Dedifferentiated amniotic fluid mesenchymal stem cell (primary cell): ENCODE data around the gene OR6C76.
"Not testable (repeated sequence)": the region's sequence is repeated elsewhere in the genome, so short reads cannot be mapped to it uniquely, and the experiment has no call there.

Source experiments
- DNase-seq: peaks from one replicate; pipeline ENCODE4 v3.0.0-alpha.2; 2016; ENCODE audit errors: extremely low spot score

OR6C76 gene

DNA sequence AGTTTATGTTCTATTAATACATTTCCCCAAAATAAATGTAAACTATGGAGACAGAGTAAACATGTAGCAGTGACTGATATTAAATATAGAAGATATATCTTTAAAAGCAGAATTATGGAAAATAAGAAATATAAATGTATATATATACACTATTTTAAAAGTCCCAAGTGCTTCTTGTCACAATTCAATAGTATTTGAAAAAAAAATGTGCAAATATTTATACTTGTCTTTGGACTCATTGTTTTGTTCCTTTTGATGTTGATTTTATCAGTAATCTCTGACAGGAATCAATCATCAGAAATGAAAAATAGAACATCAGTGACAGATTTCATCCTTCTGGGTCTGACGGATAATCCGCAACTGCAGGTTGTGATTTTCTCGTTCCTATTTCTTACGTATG is at the start of gene OR6C76:
OR6C76 (plus strand) TSS at position 301 of the 400 bp plus-strand sequence; CDS start at position 301, 0 bp downstream.
- DNase-seq: no peak

- no peak for DNase-seq
These were observed 40.2 kb upstream of the OR6C76 start for GRCh38 chr12:55385891-55386290.

GRCh38 chr12:55392032-55392795 is 33.8 kb upstream of the OR6C76 start:
- DNase-seq: no peak

DNA sequence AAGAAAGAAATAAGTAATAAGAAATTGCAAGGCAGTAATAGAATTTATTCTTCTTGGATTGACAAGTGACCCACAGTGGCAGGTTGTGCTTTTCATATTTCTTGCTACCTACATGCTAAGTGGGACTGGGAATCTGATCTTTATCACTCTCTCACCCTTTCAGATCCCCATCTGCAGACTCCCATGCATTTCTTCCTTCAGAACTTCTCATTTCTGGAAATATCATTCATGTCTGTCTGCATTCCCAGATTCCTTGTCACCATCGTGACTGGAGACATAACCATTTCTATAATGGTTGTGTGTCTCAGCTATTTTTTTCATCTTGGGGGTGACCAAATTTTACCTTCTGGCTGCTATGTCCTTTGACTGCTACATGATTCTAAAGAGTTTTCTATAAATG is 29.7 kb upstream of the OR6C76 start:
- DNase-seq: no peak

GRCh38 chr12:55400229-55400628 is 25.8 kb upstream of the OR6C76 start, which contains the start of gene OR6C65:
OR6C65 (plus strand) TSS chr12:55400529; CDS start chr12:55400529, 0 bp downstream.
- no peak for DNase-seq

- no peak for DNase-seq
These were observed 18.2 kb upstream of the OR6C76 start for GRCh38 chr12:55407866-55408265.

DNA sequence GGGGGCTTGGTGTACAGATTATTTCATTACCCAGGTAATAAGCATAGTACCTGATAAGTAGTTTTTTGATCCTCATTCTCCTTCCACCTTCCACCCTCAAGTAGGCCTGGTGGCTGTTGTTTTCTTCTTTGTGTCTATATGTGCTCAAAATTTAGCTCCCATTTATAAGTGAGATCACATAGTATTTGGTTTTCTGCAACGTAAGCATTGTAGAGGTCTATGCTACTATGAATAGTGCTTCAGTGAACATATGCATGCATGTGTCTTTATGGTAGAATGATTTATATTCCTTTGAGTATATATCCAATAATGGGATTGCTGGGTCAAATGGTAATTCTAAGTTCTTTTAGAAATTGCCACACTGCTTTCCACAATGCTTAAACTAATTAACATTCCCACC is 16.9 kb upstream of the OR6C76 start:
- DNase-seq: not testable (repeated sequence)

- not testable (repeated sequence) for DNase-seq
These were observed 13.9 kb upstream of the OR6C76 start for GRCh38 chr12:55412138-55412537.

DNA sequence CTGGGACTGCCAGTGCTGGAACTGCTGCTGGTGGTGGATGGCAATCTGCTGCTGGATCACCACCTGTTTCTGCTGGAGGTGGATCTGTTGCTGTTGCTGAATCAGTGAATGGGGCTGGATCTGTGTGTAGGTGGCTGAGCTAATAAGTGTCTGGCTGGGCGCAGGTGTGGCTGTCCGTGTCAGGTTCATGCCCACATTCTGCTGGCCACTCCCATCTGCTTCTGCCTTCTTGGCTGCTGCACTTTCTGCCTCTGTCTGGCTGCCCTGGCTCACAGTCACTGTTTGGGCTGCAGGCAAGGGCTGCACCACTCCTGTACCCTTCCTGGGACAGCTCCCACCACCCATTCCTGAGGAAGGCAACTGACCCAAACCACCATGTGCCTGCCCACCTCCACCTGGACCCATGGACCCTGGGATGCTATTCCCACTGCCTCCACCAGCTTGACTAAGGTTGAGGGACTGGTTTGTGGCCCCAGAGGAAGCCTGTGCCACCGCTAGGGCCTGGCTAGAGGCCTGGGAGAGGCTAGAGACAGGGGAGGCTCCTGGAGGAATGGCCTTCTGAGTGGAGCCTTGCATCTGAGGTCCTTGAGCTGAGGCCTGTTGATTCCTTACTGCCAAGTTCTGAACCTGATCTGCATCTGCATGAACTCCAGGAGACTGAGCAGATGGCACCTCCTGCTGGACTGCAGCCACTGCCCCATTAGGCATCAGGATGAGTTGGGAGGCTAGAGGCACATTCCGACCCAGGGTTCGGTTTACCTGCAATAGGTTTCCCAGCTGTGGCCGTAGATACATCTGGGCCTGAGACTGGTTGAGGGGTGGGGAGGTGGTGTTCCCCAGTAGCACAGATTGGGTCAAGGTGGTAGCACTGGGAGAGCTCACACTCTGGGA is 12.3 kb upstream of the OR6C76 start:
- not testable (repeated sequence) for DNase-seq

- not testable (repeated sequence) for DNase-seq
These were observed 11.6 kb upstream of the OR6C76 start for GRCh38 chr12:55414396-55414823.

DNA sequence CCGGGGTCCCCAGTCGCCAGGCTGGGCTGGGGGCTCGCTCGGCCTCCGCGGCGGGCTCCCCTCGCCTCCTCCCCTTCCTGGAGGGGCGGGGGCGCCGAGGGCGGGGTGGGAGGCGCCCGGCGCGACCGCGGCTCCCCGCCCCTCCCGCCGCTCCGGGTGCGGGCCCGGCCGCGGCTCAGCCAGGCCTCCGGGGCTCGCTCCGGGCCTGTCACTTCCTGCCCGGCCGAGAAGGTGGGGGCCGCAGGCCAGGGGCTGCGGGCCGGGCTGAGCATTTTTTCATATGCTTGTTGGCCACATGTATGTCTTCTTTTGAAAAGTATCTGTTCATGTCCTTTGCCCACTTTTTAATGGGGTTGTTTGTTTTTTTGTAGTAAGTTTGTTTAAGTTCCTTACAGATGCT is 11.2 kb upstream of the OR6C76 start:
- not testable (repeated sequence) for DNase-seq

DNA sequence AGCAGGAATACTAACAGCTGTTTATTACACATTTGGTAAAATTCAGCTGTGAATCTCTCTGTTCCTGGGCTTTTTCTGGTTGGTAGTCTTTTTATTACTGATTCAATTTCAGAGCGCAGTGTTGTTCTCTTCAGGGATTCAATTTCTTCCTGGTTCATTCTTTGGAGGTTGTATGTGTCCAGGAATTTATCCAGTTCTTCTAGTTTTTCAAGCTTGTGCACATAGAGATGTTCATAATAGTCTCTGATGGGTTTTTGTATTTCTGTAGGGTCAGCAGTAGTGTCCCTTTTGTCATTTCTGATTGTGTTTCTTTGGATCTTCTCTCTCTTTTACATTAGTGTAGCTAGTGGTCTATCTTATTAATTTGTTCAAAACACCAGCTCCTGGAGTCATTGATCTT is 9.1 kb upstream of the OR6C76 start:
- no peak for DNase-seq

- DNase-seq: no peak
These were observed 5.6 kb upstream of the OR6C76 start for GRCh38 chr12:55420307-55420962.

GRCh38 chr12:55428331-55429243 is 2.5 kb downstream of the OR6C76 start:
- DNase-seq: no peak

DNA sequence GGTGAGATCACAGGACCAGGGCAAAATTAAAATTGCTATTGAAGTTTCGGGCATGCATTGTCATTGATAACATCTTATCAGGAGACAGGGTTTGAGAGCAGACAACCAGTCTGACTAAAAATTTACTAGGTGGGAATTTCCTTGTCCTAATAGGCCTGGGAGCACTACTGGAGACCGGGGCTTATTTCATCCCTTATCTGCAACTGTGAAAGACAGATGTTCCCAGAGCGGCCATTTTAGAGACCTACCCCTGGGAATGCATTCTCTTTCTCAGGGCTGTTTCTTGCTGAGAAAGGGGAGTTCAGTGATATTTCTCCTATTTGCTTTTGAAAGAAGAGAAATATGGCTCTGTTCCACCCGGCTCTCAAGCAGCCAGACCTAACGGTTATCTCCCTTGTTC is 15.2 kb downstream of the OR6C76 start:
- DNase-seq: not testable (repeated sequence)

DNA sequence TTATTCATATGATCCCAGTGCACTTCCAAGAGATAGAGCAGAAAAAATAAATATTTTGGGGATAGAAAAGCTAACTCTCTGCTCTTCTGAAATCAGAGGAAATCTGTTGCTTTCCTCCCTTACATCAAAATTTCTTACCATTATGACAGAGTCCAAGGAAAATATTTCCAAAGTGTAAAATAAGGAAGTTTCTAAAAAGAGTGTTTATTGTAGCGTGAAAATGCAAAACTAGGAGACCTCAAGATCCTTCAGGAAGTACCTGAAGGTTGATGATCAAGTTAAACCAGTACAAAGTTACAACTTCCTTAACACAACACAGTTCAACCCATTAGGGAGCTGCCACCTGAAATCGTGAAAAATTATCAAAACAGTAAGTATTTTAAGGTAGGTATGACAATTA is 17.7 kb downstream of the OR6C76 start, which contains the start of gene OR6C2:
OR6C2 (plus strand) TSS at position 301 of the 400 bp plus-strand sequence. CDS start 8,138 bp downstream, outside the sequence.
- DNase-seq: no peak

- DNase-seq: no peak
These were observed 19.3 kb downstream of the OR6C76 start for GRCh38 chr12:55445357-55445756.

DNA sequence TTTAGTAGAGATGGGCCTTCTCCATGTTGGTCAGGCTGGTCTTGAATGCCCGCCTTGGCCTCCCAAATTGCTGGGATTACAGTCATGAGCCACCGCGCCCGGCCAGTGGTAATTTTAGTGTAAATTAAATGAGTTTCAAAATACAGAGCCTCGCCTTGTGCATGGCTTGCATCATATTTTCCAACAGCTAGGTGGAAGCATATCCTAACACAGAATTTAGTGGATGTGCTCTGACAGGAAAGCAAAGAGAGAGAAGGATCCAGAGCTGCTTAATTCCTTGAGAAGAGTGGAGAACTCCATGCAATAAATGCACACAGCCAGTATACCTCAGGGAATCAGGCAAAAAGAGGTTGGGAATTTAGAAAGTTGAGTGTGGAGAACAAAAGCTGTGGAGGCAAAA is 20.3 kb downstream of the OR6C76 start:
- no peak for DNase-seq

DNA sequence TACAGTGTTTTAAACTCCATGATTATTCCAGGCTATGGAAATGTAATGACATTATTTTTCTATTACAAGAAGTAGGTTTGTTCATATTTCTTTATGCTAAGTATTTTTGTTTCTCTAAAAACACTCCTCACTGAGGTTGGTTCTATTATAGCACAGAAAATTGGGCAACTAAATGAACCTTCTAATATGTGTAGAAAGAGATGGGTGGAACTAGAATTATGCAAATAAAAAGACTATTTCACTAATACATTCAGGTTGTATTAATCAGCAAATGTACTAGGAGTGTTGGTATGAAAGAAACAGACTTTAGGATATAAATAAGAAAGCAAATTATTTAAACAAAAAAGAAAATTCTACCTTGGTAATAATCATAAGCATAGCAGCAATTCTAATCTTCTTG is 22.8 kb downstream of the OR6C76 start:
- no peak for DNase-seq

- not testable (repeated sequence) for DNase-seq
These were observed 38.9 kb downstream of the OR6C76 start for GRCh38 chr12:55464926-55465325.

GRCh38 chr12:55467836-55468235 is 41.8 kb downstream of the OR6C76 start:
- DNase-seq: no peak
